Ammon's horn (tissue), 1 donor: ENCODE measurements around the gene MYO16.
"Not testable (repeated sequence)": the region's sequence is repeated elsewhere in the genome, so short reads cannot be mapped to it uniquely, and the experiment has no call there.

Source experiments
- DNase-seq: peaks from one replicate; pipeline ENCODE4 v3.0.0-alpha.2; 2016; ENCODE audit warnings: low spot score

MYO16 gene

DNA sequence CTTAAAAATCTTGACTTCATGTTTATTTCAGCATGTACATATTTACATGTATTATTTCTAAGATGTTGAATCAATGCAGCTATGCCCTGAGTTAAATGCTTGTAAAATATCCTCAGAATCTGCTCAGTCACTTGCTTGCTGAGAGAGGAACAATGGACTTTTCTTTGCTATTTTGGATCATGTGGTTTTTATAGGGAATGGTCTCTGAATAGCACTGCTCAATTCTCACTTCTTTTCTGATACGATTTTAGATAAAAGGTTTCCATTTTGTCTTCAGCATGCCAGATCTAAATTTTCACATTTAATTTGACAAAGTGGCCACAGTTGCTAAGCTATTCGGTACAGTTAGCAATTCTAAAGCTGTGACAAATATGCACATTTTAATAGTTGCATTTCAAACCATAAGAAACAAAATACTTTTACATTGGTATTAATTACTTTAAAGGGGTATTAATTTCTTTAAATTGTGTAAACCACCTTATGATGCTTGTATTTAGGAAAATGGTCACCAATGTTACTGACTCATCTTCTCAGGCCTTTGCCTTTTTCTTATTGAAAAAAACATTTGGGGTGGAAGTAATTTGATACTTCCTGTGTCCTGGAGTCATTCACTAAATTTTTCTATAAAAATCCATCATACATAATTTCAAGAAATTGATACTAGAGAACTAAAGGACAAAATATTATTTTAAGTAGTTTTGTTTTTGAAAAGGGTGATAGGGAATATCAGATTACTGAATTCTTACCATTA, 113.5 kb downstream of the MYO16 start:
- DNase-seq, result no peak

DNA sequence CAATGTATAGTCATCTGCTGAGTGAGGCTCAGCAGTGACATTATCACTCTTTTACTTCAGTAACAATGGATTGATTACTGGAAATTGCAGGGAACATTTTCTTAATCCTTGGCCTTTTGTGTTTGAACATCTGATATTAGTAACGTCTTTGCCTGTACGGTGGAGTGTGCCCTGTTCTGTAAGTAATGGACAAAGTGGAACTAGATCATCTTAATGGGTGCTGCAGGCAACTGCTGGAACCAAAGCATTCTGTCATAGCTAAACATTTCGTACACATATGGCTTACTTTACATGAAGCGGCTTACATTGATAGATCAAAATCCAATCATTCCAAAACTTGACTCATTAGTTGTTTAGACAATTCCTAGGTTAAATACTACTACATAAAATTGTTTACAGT, 114.1 kb downstream of the MYO16 start:
- DNase-seq, result no peak

DNA sequence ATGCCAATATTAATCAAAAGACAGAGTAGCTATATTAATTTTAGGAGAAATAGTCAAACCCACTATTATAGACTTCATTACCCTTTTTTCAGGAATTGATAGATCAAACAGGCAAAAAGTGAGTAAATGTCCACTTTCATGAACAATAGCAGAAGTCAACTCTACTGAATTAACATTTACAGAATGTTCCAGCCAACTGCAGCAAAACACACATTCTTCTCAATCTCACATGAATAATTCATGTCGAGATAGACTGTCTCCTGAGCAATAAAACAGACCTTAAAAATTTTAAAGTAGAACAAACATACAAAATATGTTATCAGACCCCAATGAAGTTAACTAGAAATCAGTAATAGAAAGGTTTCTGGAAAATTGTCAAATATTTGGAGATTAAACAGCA, 118.4 kb downstream of the MYO16 start:
- DNase-seq, result no peak

- no peak for DNase-seq
Observed at GRCh38 chr13:108752276-108752675, 122.9 kb downstream of the MYO16 start.

DNA sequence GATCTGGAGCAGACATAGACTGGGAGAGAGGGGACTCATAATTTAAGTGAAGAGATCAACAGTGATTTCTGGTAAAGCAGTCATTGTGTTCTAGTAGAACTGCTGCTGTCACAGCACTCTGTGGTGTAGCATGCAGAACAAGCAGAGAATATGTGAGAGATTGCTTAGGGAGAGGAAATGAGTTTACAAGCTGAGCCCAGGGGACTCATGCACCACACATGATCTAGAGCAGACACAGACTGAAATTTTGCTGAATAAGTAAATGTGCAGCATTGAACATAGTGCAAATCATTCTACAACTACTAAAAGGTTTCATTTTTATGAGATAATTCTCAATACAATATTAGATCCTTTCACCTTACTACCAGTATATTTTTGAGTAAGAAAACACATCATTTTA, 125.7 kb downstream of the MYO16 start:
- DNase-seq, result no peak

DNA sequence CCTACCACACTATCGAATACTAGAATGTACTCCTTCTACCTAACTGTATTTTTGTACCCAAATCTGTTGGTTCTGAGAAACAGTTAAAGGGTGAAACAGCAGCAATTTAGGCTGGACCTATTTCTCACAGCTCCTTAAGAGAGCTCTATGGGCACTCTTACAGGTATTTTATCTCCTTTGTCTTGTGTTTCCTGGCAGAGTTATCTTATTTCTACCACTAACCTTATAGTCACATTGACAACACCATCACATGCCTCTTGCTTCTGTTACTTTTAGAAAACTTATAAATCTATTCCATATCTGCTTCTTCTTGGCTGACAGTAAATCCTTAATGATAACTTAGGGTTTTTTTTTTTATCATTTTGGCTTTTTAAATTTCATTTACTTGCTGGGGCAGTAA, 130.7 kb downstream of the MYO16 start:
- DNase-seq, result no peak

DNA sequence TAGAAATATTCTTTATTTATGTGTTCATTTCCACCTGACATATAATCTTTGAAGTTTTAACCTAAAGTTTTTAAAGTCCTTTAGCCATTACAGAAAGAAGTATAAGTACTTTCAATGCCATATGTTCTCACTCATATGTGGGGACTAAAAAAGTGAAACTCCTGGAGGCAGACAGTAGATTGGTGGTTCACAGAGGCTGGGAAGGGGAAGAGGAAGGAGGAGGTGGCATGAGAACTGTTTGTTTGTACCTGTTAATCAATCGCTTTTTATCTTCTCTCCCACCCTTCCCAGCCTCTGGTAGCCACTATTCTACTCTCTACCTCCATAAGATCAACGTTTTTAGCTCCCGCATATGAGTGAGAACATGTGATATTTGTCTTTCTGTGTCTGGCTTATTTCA, 131.1 kb downstream of the MYO16 start:
- DNase-seq, result no peak

- DNase-seq, result no peak
Observed at GRCh38 chr13:108768035-108768434, 138.6 kb downstream of the MYO16 start.

DNA sequence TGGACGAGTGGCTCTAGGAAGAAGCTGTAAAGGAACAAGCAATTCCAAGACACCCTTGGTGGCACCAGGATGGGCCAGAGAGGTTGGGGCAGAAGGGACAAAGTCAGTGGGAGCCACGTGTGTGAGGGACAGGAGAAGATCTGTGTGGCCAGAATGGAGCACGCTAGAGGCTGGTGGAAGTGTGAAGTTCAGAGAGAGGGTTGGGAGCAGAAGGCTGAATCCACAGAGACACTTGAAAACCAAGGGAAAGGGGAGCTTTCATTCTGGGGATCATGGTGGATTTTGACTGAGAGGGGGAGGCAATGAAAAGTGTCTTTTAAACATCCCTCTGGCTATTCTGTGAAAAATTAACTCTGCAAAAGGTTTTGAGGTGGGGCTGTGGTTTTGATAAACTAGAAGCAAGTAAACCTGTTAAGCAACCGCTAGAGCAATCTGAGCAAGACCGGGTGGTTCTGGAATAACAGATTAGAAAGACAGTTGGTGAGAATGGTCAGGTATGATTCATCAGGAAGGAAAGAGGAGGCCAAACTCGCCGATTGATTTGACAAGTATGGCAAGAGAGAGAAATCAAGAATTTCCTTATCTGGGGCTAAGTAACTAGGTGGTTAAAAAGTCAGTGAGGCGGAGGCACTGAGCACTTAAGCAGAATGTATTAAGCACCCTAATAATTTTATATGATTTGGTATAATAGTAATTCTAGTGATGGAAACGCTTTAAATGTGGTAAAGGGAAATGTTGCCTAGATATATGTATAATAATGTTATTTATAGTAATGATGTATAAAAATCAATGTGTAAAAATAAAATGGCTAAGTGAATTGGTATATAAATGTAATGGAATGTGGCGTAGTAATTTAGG, 140.0 kb downstream of the MYO16 start:
- no peak for DNase-seq

- no peak for DNase-seq
Observed at GRCh38 chr13:108775597-108775996, 146.2 kb downstream of the MYO16 start.

- DNase-seq, result no peak
Observed at GRCh38 chr13:108776650-108777049, 147.2 kb downstream of the MYO16 start.

- DNase-seq, result no peak
Observed at GRCh38 chr13:108777421-108778420, 148.3 kb downstream of the MYO16 start.

DNA sequence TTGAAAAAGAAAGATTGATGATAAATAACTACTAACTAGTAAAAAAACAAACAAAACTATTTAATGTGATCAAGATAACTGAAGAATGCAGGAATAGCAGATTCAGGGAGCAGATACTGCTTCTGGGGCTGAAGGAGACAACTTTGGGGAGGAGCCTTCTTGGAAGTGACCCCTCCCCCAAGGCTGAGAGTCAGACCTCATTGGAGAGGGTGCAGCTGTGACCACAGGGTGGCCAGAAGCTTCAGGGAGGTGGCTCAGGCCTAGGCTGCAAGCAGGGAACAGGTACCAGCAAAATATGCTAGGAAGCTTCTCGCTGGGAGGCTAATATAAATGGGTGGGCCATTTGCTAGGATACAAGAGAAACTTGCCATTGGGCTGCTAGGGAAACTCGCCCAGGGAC, 149.9 kb downstream of the MYO16 start:
- DNase-seq, result no peak

- DNase-seq, result no peak
Observed at GRCh38 chr13:108780706-108781105, 151.3 kb downstream of the MYO16 start.

GRCh38 chr13:108781312-108781711, 151.9 kb downstream of the MYO16 start:
- DNase-seq, result no peak

- DNase-seq, result not testable (repeated sequence)
Observed at GRCh38 chr13:108782480-108782879, 153.1 kb downstream of the MYO16 start.

GRCh38 chr13:108785844-108786243, 156.4 kb downstream of the MYO16 start:
- DNase-seq, result no peak

DNA sequence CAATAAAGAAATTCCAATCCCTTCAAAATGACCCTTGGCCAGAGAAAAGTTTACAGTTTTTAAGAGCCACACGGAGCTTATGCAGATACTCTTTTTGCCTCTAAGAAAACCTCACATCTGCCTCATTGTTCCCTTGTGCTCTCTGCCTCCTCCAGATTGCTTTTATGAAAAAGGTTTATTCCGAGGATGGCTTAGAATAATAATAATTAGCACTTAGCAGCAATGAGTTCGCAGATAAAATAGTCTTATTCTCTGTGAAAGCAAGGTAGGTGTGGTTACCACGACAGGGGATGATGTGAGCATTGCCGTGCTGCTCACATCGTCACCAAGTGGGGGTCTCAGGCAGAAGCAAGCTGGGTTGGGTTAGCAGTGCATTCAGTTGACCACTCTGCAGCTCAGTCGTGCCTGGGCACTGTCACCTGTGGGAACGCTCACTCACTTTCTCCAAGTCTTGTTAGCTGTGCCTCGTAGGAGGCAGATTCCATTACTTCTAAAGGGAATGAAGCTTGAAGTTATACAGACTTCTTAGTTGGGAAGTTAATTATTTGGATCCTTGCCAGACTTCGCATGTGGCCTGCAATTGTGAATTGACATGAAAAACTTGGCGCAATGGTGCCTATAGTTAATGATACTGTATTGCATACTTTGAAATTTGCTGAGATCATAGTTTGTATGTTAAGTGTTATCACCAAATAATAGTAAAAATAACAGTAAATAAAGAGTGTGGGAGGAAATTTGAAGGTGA, 157.2 kb downstream of the MYO16 start:
- DNase-seq, result no peak

DNA sequence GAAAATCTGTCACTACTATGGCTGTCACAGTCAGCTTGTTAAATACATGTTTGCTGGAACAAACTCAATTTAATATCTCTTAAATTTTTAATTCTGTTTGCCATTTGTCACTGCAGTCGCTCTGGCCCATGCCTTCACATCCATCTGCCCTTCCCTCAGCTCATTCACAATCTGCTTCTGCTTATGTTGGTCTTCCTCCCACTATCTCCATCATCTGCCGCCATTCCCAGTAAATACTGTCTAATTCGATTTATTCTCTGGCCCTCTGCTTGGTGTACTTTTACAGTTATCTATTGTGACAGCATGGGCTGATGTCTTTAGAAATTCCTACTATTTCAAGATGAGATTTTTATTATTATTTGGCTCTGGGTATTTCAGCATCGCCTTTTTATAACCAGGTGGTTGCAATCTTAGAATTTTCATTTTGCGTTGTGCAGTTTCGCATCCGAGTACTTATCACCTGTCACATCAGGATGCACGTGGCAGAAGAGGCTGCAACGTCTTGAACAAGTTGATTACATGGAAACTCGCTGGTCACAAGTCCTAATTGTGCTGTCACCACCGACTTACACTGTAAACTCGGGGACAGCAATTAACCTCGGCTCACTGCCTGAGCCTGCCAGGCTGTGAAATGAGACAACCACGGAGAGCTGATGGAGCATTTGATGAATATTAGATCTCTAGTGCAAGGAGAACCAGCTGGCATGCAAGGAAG, 158.4 kb downstream of the MYO16 start:
- peak; percentile 63 for DNase-seq

DNA sequence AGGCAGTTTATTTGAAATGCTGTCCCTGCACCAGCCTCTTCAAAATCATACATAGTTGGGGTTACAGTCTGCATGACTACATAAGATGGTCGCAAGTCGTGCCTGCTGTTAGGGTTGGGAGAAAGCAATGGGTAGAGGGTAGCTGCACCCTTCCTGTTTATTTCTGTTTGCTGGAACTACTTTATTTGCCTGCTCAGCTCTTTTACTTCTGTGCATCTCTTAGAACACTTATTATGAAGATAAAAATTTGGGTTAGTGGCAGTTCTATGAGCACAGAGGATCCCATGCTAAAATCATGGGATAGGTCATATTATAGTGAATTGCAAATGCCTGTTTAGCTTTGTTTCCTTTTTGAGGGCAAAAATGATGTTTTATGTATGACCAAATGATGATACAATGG, 160.1 kb downstream of the MYO16 start:
- DNase-seq, result no peak

DNA sequence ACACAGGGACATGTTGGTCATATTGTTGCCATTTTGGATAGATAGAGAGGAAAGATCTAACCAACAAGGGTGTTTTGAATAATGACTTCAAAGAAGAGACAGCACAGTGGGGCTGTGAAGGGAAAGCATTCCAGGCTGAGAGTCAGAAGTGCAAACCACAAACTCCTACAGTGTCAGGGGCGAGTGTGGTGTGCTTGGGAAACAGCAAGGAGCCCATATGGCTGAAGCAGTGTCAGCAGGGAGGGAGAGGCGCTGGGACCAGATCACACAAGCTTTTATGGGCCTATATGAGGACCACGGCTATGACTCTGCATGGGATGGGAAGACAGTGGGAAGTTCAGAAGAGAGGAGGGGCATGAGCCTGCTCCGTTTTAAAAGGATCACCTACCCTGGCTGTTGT, 166.4 kb downstream of the MYO16 start:
- no peak for DNase-seq
